ENCODE results near the gene ERICH3.

ERICH3 gene

DNA sequence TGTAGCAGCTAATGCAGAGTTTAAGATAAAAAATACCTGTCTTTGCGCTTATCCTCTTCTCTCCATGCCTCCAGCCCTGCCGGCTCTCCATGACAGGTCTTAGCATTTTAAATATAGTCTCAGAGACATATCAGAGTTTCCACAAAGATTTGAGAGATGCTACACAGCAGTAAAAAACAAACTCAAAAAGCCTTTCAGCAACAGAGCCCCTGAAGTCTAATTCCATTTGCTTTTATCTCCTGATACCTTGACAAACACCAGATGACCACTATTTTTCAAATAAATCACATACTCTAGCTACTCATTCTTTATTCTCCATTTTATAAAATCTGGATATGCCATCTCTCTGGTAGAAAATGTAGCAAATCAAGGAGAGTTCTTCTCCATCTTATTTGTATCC is 81.6 kb downstream of the ERICH3 start:
- DNase-seq (ENCODE audit: low read depth in 2 of 2): no peak

- DNase-seq (ENCODE audit: low read depth in 2 of 2): no peak
Observed at GRCh38 chr1:74590288-74590687, 83.3 kb downstream of the ERICH3 start.

DNA sequence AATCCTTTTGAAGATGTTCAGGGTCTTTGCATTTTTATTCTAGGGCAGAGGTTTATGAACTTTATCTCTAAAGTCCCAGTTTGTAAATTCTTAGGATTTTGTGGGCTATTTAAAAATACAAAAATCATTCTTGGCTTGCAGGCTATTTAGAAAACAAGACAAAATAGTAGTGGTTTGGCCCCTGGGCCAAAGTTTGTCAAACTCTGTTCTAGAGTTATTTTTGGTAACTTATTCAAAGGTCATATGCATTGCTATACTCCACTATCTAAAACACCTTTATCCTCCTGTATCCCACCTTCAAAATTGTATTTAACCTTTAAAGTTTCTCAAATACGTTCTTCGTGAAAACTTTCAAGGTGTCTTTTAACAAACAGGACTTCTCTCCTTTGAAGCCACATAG is 85.7 kb downstream of the ERICH3 start:
- no peak for DNase-seq (ENCODE audit: low read depth in 2 of 2)

GRCh38 chr1:74586253-74586897 is 87.2 kb downstream of the ERICH3 start:
- DNase-seq (ENCODE audit: low read depth in 2 of 2): no peak

GRCh38 chr1:74584185-74584584 is 89.4 kb downstream of the ERICH3 start:
- no peak for DNase-seq (ENCODE audit: low read depth in 2 of 2)

DNA sequence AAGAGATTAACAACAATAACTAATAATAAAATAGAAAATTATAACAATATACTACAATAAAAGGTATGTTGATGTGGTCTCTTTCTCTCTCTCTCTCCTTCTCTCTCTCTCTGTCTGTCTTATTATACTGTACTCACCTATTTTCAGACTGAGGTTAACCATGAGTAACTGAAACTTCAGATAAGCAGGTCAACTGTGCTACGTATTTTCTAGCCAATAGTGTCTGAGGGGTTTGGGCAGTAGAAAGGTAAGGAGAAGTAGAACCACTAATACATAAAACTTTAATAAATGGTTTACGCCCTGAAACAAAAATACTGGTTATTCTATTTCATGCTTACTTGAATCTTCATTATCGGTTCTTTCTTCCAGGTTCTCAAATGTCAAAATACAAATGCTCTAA is 90.2 kb downstream of the ERICH3 start:
- DNase-seq (ENCODE audit: low read depth in 2 of 2): no peak

GRCh38 chr1:74579425-74579824 is 94.2 kb downstream of the ERICH3 start:
- no peak for DNase-seq (ENCODE audit: low read depth in 2 of 2)

DNA sequence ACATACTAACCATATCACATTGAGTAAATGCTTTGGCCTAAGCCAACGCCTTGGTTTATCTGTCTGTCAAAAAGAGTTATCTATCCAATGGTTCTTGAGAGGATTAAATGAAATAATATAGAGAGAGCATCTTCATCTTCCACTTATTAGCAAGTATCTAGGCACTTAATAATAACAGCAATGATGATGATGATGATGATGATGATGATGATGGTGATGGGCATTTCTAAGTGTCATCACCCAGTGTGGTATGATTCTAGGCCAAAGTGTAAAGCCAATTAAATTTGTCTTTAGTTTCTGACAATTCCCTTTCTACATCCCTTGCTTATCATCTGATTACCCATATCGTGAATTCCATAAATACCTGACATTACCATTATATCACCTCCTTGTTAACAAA is 95.5 kb downstream of the ERICH3 start:
- DNase-seq (ENCODE audit: low read depth in 2 of 2): no peak

DNA sequence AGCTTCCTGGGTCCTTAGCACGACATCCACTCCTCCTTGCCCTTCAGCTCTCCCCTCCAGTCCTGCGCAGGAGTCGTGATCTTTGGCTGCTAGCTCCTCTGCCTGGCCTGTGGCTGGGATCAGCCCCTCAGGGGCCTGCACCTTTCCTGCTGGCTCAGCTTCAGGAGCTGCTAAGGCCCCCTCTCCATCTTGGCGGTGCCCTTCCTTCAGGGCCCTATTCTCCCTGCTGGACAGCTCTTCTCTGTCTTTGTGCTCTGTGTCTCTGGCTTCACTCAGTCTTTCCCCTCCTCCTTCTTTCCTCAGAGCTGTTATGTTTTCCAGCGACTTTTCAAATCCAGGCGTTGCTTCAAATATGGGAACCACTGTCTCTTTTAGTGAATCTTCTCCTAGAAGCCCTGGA is 101.7 kb downstream of the ERICH3 start:
- DNase-seq (ENCODE audit: low read depth in 2 of 2): no peak

DNA sequence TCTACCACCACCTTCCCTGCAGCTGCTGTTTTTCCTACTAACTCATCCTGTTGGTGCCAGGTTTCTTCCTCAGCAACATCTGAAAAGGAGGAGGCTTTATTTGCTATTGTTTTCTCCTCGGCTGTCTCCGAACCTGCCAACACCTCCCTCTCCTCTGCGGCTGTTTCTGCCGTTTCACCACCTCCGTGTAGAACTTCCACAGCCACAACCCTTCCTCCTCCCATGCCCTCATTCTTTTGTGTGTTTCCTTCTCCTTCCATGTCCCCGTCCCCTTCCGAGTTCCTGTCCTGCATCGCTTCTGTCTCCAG is 102.1 kb downstream of the ERICH3 start:
- no peak for DNase-seq (ENCODE audit: low read depth in 2 of 2)

GRCh38 chr1:74570797-74571492 is 102.6 kb downstream of the ERICH3 start:
- no peak for DNase-seq (ENCODE audit: low read depth in 2 of 2)

DNA sequence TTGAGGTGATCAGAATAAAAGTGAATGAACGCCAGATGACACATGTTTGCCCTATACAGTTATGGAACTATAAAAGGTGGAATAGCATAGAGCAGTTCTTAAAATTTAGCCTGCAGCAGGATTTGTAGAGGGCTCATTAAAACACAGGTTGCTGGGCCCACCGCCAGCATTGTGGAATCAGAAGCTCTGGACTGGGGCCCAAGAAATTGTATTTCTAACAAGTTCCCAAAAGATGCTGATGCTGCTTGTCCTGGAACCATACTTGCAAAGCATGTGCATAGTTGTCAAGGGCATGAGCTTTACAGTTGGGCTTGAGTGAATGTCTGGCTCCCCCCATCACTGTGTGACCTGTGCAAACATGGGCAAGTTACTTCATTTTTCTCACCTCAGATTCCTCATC is 123.7 kb downstream of the ERICH3 start:
- no peak for DNase-seq (ENCODE audit: low read depth in 2 of 2)

GRCh38 chr1:74548961-74549750 is 124.4 kb downstream of the ERICH3 start:
- no peak for DNase-seq (ENCODE audit: low read depth in 2 of 2)

- DNase-seq (ENCODE audit: low read depth in 2 of 2): no peak
Observed at GRCh38 chr1:74545821-74546220, 127.8 kb downstream of the ERICH3 start.

GRCh38 chr1:74534241-74534640 is 139.4 kb downstream of the ERICH3 start:
- DNase-seq (ENCODE audit: low read depth in 2 of 2): no peak

DNA sequence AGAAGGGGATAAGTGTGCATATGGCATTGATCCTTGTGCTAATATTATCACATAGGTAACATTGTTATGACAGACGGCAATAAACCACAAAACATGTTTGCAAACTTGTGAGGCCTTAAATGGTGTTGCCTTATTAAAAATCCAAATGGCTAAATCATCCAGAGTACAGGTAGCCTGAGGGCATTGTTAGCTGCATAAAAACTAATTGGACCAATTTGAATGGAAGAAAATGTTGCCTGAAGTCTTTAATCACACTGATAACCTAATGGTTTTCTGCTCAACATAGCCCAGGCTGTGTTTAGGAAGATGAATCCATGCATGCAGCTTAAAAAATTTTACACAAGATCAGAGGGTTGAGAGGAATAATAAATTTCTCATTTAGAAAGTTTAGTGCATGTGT is 141.8 kb downstream of the ERICH3 start:
- no peak for DNase-seq (ENCODE audit: low read depth in 2 of 2)

DNA sequence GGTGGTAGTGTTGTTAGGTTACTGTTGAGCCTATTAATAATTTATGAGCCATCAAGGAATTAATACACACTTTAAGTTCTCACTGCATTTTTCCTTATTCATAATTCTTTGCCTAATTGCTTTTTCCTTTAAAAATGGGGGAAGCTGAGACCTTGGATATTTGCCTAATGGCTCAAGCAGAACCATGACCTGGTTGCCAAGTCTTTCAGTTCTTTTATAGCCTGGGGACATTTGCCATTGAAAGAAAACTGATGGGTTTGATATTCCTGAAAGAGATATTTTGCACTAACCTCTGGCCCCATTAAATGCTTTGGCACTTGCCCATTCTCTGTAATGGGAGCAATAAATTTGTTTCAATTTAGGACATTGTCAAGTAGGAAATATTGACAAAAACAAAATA is 142.7 kb downstream of the ERICH3 start:
- no peak for DNase-seq (ENCODE audit: low read depth in 2 of 2)

DNA sequence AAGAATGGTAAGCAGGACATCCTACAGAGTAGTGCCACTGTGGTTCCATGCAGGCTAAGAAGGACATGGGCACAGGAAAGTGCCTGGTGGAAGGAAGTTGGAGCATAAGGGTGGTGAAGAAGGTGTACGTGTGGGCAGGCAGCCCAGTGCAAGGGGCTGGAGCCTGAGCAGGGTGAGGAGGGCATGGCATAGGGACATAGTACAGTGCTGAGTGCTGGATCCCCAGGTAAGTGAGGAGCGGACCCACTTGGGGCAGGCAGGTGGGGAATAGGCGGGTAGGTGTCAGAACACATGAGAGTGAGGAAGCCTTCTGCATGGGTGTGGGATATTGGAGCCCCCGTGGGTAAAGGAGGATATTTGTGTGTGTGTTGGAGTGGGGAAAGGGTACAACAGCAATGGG is 145.5 kb downstream of the ERICH3 start:
- no peak for DNase-seq (ENCODE audit: low read depth in 2 of 2)

DNA sequence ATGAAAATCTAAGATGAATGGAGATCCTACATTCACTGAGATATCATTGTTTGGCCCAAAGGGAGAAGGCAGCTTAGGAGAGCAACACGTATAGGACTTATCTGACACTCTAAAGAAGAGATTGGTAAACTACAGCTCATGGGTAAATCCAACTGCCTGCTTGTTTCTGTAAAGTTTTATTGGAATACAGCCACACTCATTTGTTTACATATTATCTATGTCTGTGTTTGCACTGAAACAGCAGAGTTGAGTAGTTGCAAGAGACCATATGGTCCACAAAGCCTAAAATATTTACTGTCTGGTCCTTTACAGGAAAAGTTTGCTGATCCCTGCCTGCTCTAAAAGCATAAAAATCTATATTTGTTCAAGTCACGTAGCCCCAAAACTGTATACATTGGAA is 146.9 kb downstream of the ERICH3 start:
- DNase-seq (ENCODE audit: low read depth in 2 of 2): no peak

DNA sequence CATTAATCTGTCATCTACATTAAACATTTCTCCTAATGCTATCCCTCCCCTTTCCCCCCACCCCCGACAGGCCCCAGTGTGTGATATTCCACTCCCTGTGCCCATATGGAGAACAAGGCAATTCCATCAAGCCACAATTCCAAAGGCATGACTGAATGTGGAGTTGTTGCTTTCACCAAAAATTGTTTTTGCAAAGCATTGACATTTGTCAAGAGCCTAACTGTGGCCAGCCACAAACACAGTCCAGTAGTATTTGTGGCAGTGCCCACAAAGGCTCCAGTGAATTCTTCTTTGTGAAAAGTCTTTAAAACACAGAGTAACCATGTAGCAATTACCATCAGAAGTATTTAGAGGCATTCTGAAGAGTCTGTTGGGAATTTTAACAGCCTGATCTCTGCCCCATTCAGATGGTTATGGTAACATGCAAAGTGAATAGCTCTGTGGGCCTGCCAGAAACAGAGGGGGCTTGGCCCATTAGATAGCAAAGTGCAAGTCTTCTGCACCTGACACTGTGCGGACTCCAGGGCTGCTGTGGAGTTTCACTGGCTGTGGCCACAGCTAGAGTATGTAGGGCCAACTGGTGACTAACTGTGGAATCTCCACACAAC is 149.6 kb downstream of the ERICH3 start:
- no peak for DNase-seq (ENCODE audit: low read depth in 2 of 2)

- no peak for DNase-seq (ENCODE audit: low read depth in 2 of 2)
Observed at GRCh38 chr1:74522148-74522547, 151.4 kb downstream of the ERICH3 start.
